Measurements from ENCODE around the gene TMEM72. TPM values are rescaled to one million over a fixed set of nuclear protein-coding genes. Genes with fewer than 3 reads are reported as not detected.

The TMEM72 gene
- polyA plus RNA-seq, 2 of the 4 experiments (the other 2 are of a cell fraction): not detected

GRCh38 chr10:44886966-44887365 is 24.2 kb upstream of the TMEM72 start:
- Histone ChIP-seq H3K4me1 (no peaks in the 10 kb centered on the region), H3K4me2 (no peak overlapping the region), H3K9me3 (no peaks in the 10 kb centered on the region), H3K4me3 (no peak overlapping the region), H3K27ac (no peak overlapping the region)
- POLR2A ChIA-PET: no interaction called here
- DNase-seq (ENCODE audit: low read depth in 1 of 2, low spot score in 1 of 2) (no peak), FAIRE-seq (no peak), ATAC-seq (no peak)
- WGBS (ENCODE audit: missing lambda C conversion rate): 63% methylated on average over 5 of the region's 5 CpGs
- CTCF ChIA-PET: interaction anchor here (1.7 kb wide), 1 partner anchor 10 kb away, joined by 4 read pairs; no protein-coding TSS in a partner anchor
- no peak for TF ChIP-seq FOSL2 (IDR thresholded peaks at IDR 0.05)
- TF ChIP-seq FOSL2 (CRISPR knock-in tag; IDR thresholded peaks at IDR 0.05): no peak
- TF ChIP-seq RAD21 (conservative IDR thresholded peaks at IDR 0.05 in 1 of 2, IDR thresholded peaks at IDR 0.05 in 1 of 2): no peak
- TF ChIP-seq JUNB (IDR thresholded peaks at IDR 0.05): no peak
- TF ChIP-seq BHLHE40 (IDR thresholded peaks at IDR 0.05; ENCODE audit: low read depth, low read length): no peak
- TF ChIP-seq TFCP2L1 (CRISPR knock-in tag; IDR thresholded peaks at IDR 0.05): no peak
- TF ChIP-seq CTCF (IDR thresholded peaks at IDR 0.05): no peak
- TF ChIP-seq EHMT2 (IDR thresholded peaks at IDR 0.05; ENCODE audit: low read depth): no peak
- TF ChIP-seq RNF2 (IDR thresholded peaks at IDR 0.05; ENCODE audit: borderline replicate concordance, low read depth): no peak
- no peak for TF ChIP-seq CBX8 (IDR thresholded peaks at IDR 0.05)
- TF ChIP-seq MAZ (IDR thresholded peaks at IDR 0.05; ENCODE audit: borderline replicate concordance, low read depth, low read length): no peak
- TF ChIP-seq HOXB13 (CRISPR knock-in tag; IDR thresholded peaks at IDR 0.05; ENCODE audit: low read depth): no peak
- TF ChIP-seq CHD2 (IDR thresholded peaks at IDR 0.05; ENCODE audit: low read length, partially characterized antibody): no peak
- no peak for TF ChIP-seq HMGXB4 (CRISPR knock-in tag; IDR thresholded peaks at IDR 0.05; ENCODE audit: borderline replicate concordance)
- no peak for TF ChIP-seq GATA3 (IDR thresholded peaks at IDR 0.05; ENCODE audit: borderline replicate concordance)
- no peak for TF ChIP-seq MYC (IDR thresholded peaks at IDR 0.05; ENCODE audit: borderline replicate concordance, low read length)

- POLR2A ChIA-PET: no interaction called here
- WGBS (ENCODE audit: missing lambda C conversion rate): 6% methylated on average over 4 of the region's 4 CpGs
- no peak for TF ChIP-seq GATA3 (IDR thresholded peaks at IDR 0.05; ENCODE audit: borderline replicate concordance)
- no peak for TF ChIP-seq NPAS2 (CRISPR knock-in tag; IDR thresholded peaks at IDR 0.05; ENCODE audit: borderline replicate concordance)
- TF ChIP-seq EP300 (IDR thresholded peaks at IDR 0.05): no peak
- no peak for TF ChIP-seq CTCF (IDR thresholded peaks at IDR 0.05)
- TF ChIP-seq RAD21 (conservative IDR thresholded peaks at IDR 0.05 in 1 of 2, IDR thresholded peaks at IDR 0.05 in 1 of 2): no peak
- no peak for TF ChIP-seq E2F6 (IDR thresholded peaks at IDR 0.05; ENCODE audit: borderline replicate concordance, low read depth)
- no peak for TF ChIP-seq HMGXB4 (CRISPR knock-in tag; IDR thresholded peaks at IDR 0.05; ENCODE audit: borderline replicate concordance)
- TF ChIP-seq BHLHE40 (IDR thresholded peaks at IDR 0.05; ENCODE audit: low read depth, low read length): no peak
- TF ChIP-seq RCOR1 (IDR thresholded peaks at IDR 0.05; ENCODE audit: low read depth, low read length): no peak
- no peak for TF ChIP-seq FOXS1 (CRISPR knock-in tag; IDR thresholded peaks at IDR 0.05)
- no peak for TF ChIP-seq JUN (IDR thresholded peaks at IDR 0.05)
- TF ChIP-seq HOXB13 (CRISPR knock-in tag; IDR thresholded peaks at IDR 0.05; ENCODE audit: low read depth): no peak
- no peak for TF ChIP-seq HDAC2 (IDR thresholded peaks at IDR 0.05)
- no peak for TF ChIP-seq HOXA7 (CRISPR knock-in tag; IDR thresholded peaks at IDR 0.05)
These were observed 22.3 kb upstream of the TMEM72 start for GRCh38 chr10:44888886-44889285.

More at GRCh38 chr10:44888886-44889285, 22.3 kb upstream of the TMEM72 start:
- Histone ChIP-seq H3K4me1 (no peaks in the 10 kb centered on the region), H3K4me3 (no peak overlapping the region), H3K4me2 (no peak overlapping the region), H3K9me3 (no peaks in the 10 kb centered on the region), H3K27ac (no peak overlapping the region)
- DNase-seq (ENCODE audit: low read depth in 1 of 2, low spot score in 1 of 2) (no peak), ATAC-seq (no peak), FAIRE-seq (no peak)
- CTCF ChIA-PET: no interaction called here
